IPS DF 6.9 (cell line): ENCODE data around the gene TPSD1.

Experiments
- DNase-seq: peaks from one replicate; pipeline ENCODE4 v3.0.0-alpha.2; 2013; ENCODE audit warnings: low read depth, low spot score
- H3K27ac ChIP-seq: one replicate; pipeline ENCODE4 v1.5.1; 2013; ENCODE audit warnings: low read length, control low read depth
- H3K27me3 ChIP-seq: 2 replicates; pipeline ENCODE4 v1.6.1; 2013; ENCODE audit warnings: mild to moderate bottlenecking, low read length; ENCODE audit not compliant: control insufficient read depth, insufficient read depth
- H3K36me3 ChIP-seq: 2 replicates; pipeline ENCODE4 v1.6.1; 2013; ENCODE audit warnings: low read length; ENCODE audit not compliant: control insufficient read depth, insufficient read depth
- H3K4me1 ChIP-seq: 2 replicates; pipeline ENCODE4 v1.6.1; 2013; ENCODE audit warnings: low read length; ENCODE audit not compliant: control insufficient read depth, insufficient read depth
- H3K4me3 ChIP-seq: 2 replicates; pipeline ENCODE4 v1.5.1; 2013; ENCODE audit warnings: mild to moderate bottlenecking, low read length
- H3K9me3 ChIP-seq: 2 replicates; pipeline ENCODE4 v1.6.1; 2013; ENCODE audit warnings: low read length, inconsistent platforms; ENCODE audit not compliant: control insufficient read depth, insufficient read depth
- WGBS: extraction: QIAGEN DNeasy Blood & Tissue Kit; methylation state at CpG from one replicate; pipeline ENCODE4 v1.1.7; 2013; ENCODE audit warnings: mixed read lengths, missing lambda C conversion rate; ENCODE audit not compliant: insufficient read length, insufficient coverage; 5-methylcytosine and 5-hydroxymethylcytosine counted together

Gene TPSD1

DNA sequence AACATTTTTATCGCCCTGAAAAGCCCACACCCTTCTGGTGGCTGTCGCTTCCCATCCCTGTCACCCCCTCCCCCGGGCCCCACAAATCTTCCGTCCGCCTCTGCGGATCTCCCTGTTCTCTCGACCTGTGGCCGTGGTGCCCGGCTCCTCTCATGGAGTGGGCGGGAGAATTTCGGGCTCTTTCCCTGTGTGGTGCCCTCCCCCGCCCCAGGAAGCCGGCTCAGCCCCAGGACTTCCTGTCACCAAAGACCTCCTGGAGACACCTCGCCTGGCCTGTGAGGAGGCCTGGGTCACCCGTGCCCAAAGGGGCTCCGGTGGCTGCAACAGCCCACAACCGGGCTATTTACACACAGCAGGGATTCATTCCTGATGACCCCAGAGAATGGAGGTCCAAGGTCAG lies 27.4 kb downstream of the TPSD1 start:
- Histone ChIP-seq H3K4me3 (no peak overlapping the region), H3K27ac (no peak overlapping the region), H3K4me1 (peaks cover 4% of the 10 kb centered on the region), H3K27me3 (no peaks in the 10 kb centered on the region), H3K36me3 (no peaks in the 10 kb centered on the region), H3K9me3 (no peaks in the 10 kb centered on the region)
- WGBS: no CpG with 5 or more reads among the region's 17 CpGs
- DNase-seq: no peak

DNA sequence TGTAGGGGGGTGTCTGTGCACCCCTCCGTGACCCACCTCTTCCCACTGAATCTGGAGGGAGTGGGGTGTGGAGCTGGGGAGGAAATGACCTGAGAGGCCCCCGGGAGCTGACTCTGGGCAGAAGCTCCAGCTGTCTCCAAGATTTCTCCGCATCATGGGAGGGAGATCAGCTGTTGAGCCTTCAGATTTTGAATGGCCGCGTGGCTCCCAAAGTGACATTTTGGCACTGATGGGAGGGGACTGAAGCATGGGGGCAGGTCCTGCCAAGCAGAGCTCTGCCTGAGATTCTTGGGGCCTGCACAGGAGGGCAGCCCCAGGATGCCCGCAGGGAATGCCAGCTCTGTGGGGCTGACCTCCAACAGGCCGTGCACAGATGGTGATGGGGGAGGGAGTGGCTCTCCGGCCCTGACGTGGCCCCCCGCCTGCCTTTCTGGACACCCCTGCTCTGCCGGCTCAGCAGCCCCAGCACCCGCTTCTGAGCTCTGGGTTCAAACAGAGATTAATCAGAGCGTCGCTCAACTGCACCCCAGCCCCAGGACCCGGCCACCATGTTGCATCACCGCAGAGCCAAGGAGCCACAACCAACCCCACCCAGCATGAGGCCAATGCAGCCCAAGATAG lies 28.2 kb downstream of the TPSD1 start:
- no peak overlapping the region for H3K27ac ChIP-seq
- no peaks in the 10 kb centered on the region for H3K36me3 ChIP-seq
- WGBS: no CpG with 5 or more reads among the region's 16 CpGs
- H3K27me3 ChIP-seq: no peaks in the 10 kb centered on the region
- DNase-seq: no peak
- peaks cover 4% of the 10 kb centered on the region; the same call in 1 of the 2 replicates for H3K4me1 ChIP-seq
- no peak overlapping the region for H3K4me3 ChIP-seq
- H3K9me3 ChIP-seq: no peaks in the 10 kb centered on the region

DNA sequence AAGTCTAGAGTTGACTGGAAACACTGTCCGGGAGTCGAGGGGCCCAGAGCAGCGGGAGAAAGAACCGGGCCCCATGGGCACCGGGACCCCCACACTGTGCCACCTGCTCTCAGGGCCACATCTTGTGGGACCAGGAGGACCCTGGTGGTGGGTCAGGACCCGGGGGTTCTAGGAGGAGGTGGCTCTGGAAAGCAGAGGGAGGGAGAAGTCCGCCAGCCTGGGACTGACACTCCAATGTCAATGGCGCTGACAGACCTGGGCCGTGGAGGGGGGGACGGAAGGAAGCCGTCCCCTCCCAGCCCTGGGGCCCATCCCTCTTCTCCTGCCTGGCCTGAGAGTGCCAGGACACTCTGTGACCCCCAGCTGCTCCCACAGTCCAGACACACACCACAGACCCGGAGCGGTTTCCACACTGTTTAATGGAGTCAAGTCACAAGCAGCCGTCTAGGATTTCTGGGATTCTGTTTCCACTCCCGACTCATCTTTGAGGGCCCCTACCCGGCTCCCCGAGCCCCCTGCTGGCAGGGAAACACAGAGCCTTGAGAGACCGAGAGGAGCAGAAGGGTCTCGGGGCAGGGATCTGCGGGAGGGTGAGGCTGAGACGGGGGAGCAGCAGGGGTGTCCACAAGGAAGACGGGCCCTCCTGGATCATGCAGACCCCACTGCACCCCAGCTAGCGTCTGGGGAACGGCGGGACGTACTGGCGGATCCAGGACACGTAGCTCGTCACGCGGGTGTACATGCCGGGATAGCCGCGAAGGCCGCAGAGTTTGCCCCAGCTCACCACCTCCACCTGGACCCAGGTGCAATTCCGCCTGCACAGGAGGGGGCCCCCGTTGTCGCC lies 30.0 kb downstream of the TPSD1 start:
- peaks cover 9% of the 10 kb centered on the region for H3K27me3 ChIP-seq
- H3K9me3 ChIP-seq: no peaks in the 10 kb centered on the region
- no peaks in the 10 kb centered on the region for H3K36me3 ChIP-seq
- DNase-seq: no peak
- WGBS: no CpG with 5 or more reads among the region's 38 CpGs
- no peak overlapping the region for H3K27ac ChIP-seq
- H3K4me3 ChIP-seq: no peak overlapping the region
- peaks cover 7% of the 10 kb centered on the region for H3K4me1 ChIP-seq

DNA sequence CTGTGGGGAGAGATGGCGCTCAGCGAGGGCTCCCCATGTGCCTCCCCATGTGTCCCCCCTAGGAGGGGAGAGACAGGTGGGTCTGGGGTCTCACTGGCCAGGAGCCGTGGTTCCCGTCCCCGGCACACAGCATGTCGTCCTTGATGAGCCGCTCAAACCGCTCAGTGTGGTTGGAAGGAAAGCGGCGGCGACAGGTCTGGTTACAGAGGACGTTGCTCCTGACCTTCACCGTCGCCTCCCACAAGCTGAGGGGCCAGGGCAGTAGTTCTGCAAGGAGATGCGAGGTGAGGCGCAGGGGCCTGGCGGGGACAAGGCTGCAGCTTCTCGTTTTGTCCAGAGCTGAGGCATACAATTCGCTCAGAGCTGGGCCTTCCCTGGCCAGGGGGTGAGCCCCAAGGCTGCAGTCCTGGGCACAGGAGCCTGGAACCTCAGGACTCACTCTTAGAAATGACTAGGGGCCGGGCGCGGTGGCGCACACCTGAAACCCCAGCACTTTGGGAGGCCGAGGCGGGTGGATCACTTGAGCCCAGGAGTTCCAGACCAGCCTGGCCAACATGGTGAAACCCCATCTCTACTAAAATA lies 30.7 kb downstream of the TPSD1 start:
- WGBS: no CpG with 5 or more reads among the region's 25 CpGs
- Histone ChIP-seq H3K4me3 (no peak overlapping the region), H3K9me3 (no peaks in the 10 kb centered on the region), H3K27me3 (peaks cover 9% of the 10 kb centered on the region), H3K27ac (no peak overlapping the region), H3K4me1 (peaks cover 8% of the 10 kb centered on the region), H3K36me3 (no peaks in the 10 kb centered on the region)
- DNase-seq: no peak

DNA sequence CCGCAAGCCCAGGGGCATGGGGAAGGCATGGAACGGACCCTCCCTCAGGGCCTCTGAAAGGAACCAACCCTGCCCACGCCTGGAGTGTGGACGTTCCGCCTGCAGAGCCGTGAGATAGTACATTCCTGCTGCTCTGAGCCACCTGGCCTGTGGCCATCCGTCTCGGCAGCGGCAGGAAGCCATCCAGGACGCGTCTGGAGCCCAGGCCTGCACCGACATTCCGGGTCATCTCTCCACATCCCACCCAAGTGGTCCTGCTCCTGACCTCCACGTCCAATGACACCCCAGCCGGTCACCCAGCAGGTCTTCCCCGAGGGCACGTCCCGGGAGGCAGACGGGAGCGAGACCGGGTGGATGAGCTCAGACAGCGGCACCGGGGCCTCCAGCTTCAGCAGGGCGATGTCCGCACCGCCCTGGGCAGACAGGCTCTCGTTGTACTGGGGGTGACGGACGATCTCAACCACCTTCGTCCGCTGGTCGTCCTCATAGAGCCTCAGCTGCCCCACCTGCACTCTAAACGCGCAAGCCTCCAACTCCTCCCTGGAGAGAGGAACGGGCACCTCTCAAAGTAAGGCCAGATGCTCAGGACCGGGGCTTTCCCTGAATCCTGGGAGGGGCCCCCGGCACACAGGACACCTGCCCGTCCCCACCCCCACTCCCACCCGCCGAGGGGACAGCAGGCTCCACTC lies 32.3 kb downstream of the TPSD1 start:
- peaks cover 9% of the 10 kb centered on the region for H3K27me3 ChIP-seq

DNA sequence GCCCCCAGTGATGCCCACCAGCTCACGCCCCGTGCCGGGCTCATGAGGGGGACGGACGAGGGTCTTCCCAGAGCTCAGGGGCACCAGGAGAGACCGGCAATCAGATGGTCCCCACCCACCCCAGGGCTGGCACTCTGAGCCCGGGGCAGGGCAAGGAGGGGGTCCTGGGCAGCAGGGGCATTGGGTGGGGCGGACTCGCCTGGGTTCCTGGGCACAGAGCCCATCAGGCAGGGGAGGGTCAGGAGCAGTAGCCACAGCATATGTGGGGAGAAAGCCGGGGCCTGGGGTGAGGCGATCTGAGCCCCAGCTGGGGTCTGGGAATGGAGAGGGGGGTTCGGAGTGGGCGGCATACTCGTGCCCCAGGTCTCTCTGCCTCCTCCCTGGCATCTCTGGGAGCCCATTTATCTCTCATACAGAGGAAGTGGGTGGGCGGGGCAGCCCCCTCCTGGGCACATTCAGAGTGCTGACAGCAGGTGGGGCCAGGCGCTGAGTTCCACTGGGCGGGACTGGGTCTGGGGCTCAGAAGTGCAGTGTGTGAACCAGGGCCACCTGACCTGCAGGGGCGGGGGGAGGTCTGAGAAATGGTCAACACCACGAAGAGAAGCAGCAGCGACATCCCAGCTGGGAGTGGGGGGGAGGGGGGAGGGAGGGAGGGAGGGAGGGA lies 33.1 kb downstream of the TPSD1 start:
- DNase-seq: no peak
- Histone ChIP-seq H3K27me3 (peaks cover 9% of the 10 kb centered on the region), H3K27ac (no peak overlapping the region), H3K9me3 (no peaks in the 10 kb centered on the region), H3K4me1 (peaks cover 7% of the 10 kb centered on the region), H3K4me3 (no peak overlapping the region), H3K36me3 (no peaks in the 10 kb centered on the region)
- WGBS: no CpG with 5 or more reads among the region's 20 CpGs

More for the DNA sequence above, 32.3 kb downstream of the TPSD1 start:
- Histone ChIP-seq H3K4me1 (peaks cover 9% of the 10 kb centered on the region), H3K27ac (no peak overlapping the region), H3K4me3 (no peak overlapping the region), H3K36me3 (no peaks in the 10 kb centered on the region), H3K9me3 (no peaks in the 10 kb centered on the region)
- no CpG with 5 or more reads among the region's 40 CpGs for WGBS
- DNase-seq: no peak

DNA sequence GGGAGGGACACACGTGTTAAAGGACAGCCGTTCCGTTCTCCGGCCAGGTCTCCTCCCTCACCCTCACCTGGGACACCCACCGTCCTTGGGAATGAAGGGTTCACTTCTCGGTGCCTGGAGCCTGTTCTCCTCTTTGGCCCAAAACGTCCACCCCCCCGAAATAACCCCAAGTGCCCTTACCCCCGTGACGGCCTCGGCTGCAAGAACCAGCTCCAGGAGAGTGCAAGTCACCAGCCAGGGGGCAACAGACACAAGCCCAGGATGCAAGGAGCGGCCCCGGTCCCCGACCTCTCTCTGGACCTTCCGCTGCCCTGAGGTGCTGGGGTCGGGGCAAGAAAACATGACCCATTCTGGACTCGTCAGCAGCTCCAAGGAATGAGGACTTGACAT lies 33.6 kb downstream of the TPSD1 start:
- Histone ChIP-seq H3K4me1 (peaks cover 7% of the 10 kb centered on the region), H3K4me3 (peak overlapping the region; percentile 23; the same call in 1 of the 2 replicates), H3K36me3 (no peaks in the 10 kb centered on the region), H3K27ac (no peak overlapping the region), H3K9me3 (no peaks in the 10 kb centered on the region), H3K27me3 (peaks cover 9% of the 10 kb centered on the region)
- no CpG with 5 or more reads among the region's 17 CpGs for WGBS
- no peak for DNase-seq

DNA sequence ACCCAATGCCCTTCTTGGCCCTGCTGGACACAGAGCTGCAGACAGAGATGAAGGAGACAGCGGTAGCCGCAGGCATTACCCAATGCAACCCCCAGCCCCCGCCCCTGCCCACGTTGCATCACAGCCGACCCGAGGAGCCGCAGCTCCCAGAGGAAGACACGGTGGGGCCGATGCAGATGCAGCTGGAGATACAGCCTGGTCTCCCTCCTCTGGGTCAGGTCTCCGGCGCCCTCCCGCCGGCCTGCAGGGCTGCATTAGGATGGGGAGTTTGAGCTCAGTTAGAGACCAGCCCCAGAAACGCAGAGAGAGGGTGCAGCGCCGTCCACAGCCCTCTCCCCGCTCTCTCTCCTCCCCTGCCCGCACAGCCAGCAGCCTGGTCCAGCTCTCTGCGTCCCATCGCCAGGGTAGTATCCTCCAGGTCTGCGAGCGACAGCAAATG lies 34.2 kb downstream of the TPSD1 start:
- Histone ChIP-seq H3K4me3 (no peak overlapping the region), H3K36me3 (no peaks in the 10 kb centered on the region), H3K9me3 (no peaks in the 10 kb centered on the region), H3K27ac (no peak overlapping the region), H3K27me3 (peaks cover 9% of the 10 kb centered on the region), H3K4me1 (peaks cover 7% of the 10 kb centered on the region)
- no peak for DNase-seq
- no CpG with 5 or more reads among the region's 22 CpGs for WGBS

DNA sequence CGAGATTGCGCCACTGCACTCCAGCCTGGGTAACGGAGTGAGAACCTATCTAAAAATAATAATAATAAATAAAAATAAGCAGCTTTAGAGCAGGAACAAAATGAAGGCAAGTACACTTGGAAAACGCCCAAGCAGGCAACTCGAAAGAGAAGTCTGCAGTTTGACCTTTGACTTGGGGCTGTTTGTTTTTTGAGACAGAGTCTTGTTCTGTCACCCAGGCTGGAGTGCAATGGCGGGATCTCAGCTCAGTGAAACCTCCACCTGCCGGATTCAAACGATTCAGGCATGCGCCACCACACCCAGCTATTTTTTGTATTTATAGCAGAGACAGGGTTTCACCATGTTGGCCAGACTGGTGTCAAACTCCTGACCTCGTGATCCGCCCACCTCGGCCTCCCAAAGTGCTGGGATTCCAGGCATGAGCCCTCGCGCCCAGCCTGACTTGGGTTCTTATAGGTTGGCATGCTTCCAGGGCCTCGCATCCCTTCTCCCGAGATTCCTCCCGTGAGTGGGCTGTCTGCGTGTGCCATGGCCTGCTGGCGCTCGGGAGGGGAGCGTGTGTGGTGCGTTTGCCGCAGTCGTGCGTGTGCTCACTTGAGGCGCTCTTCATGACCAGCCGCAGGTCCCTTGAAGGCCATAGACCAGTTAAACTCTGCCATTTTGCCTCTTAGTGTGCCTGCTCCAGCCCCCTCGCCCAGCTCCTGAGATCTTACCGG lies 35.1 kb downstream of the TPSD1 start:
- no peak overlapping the region for H3K27ac ChIP-seq
- no CpG with 5 or more reads among the region's 29 CpGs for WGBS
- peaks cover 9% of the 10 kb centered on the region for H3K27me3 ChIP-seq
- no peaks in the 10 kb centered on the region for H3K36me3 ChIP-seq
- H3K4me1 ChIP-seq: peaks cover 7% of the 10 kb centered on the region
- H3K4me3 ChIP-seq: no peak overlapping the region
- H3K9me3 ChIP-seq: no peaks in the 10 kb centered on the region
- no peak for DNase-seq
